ENCODE data around the gene DGCR6L.

DNA sequence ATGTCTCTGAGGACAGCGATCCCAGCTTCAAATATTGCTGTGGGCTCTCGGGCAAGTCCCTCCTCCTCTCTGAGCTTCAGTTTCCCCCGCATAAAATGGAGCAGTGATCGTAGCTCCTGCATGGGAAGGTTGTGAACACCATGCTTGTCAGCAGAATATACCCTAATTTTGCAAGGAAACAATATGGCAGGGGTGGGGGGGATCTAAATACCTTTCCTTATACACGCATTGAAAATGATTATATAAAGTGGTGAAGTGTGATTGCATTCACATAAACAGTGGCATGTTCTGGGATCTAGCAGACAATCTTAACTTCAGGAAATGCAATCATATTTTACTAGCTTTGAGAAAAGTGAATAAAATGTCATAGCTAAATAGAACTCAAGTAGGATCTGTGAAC is 27.8 kb downstream of the DGCR6L start:
- TF ChIP-seq CTCF (IDR thresholded peaks at IDR 0.05; ENCODE audit: insufficient read depth, low read depth, low read length) (no peak), EZH2 (IDR thresholded peaks at IDR 0.05; ENCODE audit: insufficient read depth, low read length) (no peak)

All from astrocyte (in vitro differentiated cells and primary cell).